HCT116 (cell line): ENCODE results near the gene KNDC1. TPM values are rescaled to one million over a fixed set of nuclear protein-coding genes. Genes with fewer than 3 reads are reported as not detected.

Source experiments
- ATAC-seq: fragments of 200-7000 bp; cut with Tn5 transposase; 2 replicates; pipeline ENCODE4 v1.9.1; 2020; ENCODE audit warnings: mild to moderate bottlenecking, moderate library complexity
- BruUV-seq: library from RNA; stranded (reverse); fragments of 400-500 nt; replicated peaks from 2 replicates; lab custom pipeline; 2021; lab: Mats Ljungman, UMichigan
- CTCF ChIA-PET: fragments of 300-600 bp; sonication (Branson Sonifier 250); formaldehyde crosslinking; loops from one replicate; lab custom pipeline; 2021; ENCODE audit warnings: antibody characterized with exemption; lab: Charles Lee
- POLR2A ChIA-PET: fragments of 300-600, 350-600 bp; sonication (Branson Sonifier 250); formaldehyde crosslinking; loops from one replicate; lab custom pipeline; 2021; ENCODE audit warnings: antibody characterized with exemption; lab: Charles Lee
- RAD21 ChIA-PET, 2 experiments: fragments of 300-600 bp; sonication (Branson Sonifier 250); formaldehyde crosslinking; loops; one replicate each; lab custom pipeline; 2023; ENCODE audit warnings: low total read pairs in 2 of 2; ENCODE audit not compliant: uncharacterized antibody in 2 of 2, unreplicated experiment in 2 of 2, low non-redundant PET in 1 of 2; lab: Charles Lee
- DNase-seq: peaks from one replicate; pipeline ENCODE4 v3.0.0-alpha.2; 2010; ENCODE audit warnings: low read depth, low spot score
- H2AFZ ChIP-seq: fragments of 200-600 bp; shearing (Covaris generic), sonication (generic); 2 replicates; pipeline ENCODE4 v1.6.1; 2017; ENCODE audit warnings: low read depth, mixed run types, mixed read lengths, antibody characterized with exemption, low read length; ENCODE audit not compliant: poor library complexity, severe bottlenecking
- H3K27ac ChIP-seq: 2 replicates; pipeline ENCODE4 v1.5.1; 2012; ENCODE audit warnings: low read depth, low read length
- H3K27me3 ChIP-seq: fragments of 200-600 bp; sonication (generic); 2 replicates; pipeline ENCODE4 v1.6.1; 2016; ENCODE audit warnings: mixed run types, low read length, mixed read lengths; ENCODE audit not compliant: insufficient read depth
- H3K36me3 ChIP-seq, 2 experiments: fragments of 200-500 bp in 1 of 2; fragments of 200-600 bp in 1 of 2; sonication (Bioruptor generic) in 1 of 2; sonication (generic) in 1 of 2; 2 replicates each; pipeline versions ENCODE4 v1.5.1 to v1.6.1; 2014 to 2016; ENCODE audit warnings: low read length in 2 of 2, inconsistent platforms in 1 of 2, mixed read lengths in 1 of 2, mixed run types in 1 of 2; ENCODE audit not compliant: insufficient read depth in 2 of 2, control insufficient read depth in 1 of 2
- H3K4me1 ChIP-seq, 2 experiments: fragments of 200-600 bp in 1 of 2; sonication (generic) in 1 of 2; 2 replicates each; pipeline versions ENCODE4 v1.5.1 to v1.6.1; 2012 to 2017; ENCODE audit warnings: low read length in 2 of 2, inconsistent platforms in 1 of 2, mild to moderate bottlenecking in 1 of 2, mixed read lengths in 1 of 2, mixed run types in 1 of 2, moderate library complexity in 1 of 2; ENCODE audit not compliant: insufficient read depth in 2 of 2, control insufficient read depth in 1 of 2
- H3K4me2 ChIP-seq: fragments of 200-600 bp; sonication (generic); 2 replicates; pipeline ENCODE4 v1.6.1; 2017; ENCODE audit warnings: mixed run types, low read length, mixed read lengths
- H3K4me3 ChIP-seq, 2 experiments: fragments of 200-600 bp in 1 of 2; sonication (generic) in 1 of 2; replicated peaks in 1 of 2; 2 replicates each; pipeline ENCODE4 v1.5.1; 2011 to 2016; ENCODE audit warnings: low read length in 2 of 2, control low read depth in 1 of 2, low read depth in 1 of 2, mild to moderate bottlenecking in 1 of 2, mixed read lengths in 1 of 2, mixed run types in 1 of 2
- H3K79me2 ChIP-seq: fragments of 200-600 bp; sonication (generic); 2 replicates; pipeline ENCODE4 v1.6.1; 2017; ENCODE audit warnings: mild to moderate bottlenecking, mixed run types, low read length, moderate library complexity, mixed read lengths; ENCODE audit not compliant: insufficient read depth
- H3K9ac ChIP-seq: fragments of 200-600 bp; sonication (generic); 2 replicates; pipeline ENCODE4 v1.6.1; 2016; ENCODE audit warnings: low read length, mixed read lengths
- H3K9me2 ChIP-seq: fragments of 200-600 bp; sonication (generic), shearing (Covaris generic); 2 replicates; pipeline ENCODE4 v1.6.1; 2017; ENCODE audit warnings: mixed run types, mild to moderate bottlenecking, moderate library complexity; ENCODE audit not compliant: insufficient read depth
- H3K9me3 ChIP-seq, 2 experiments: fragments of 200-500 bp in 1 of 2; fragments of 200-600 bp in 1 of 2; sonication (Bioruptor generic) in 1 of 2; sonication (generic) in 1 of 2; 2 replicates each; pipeline ENCODE4 v1.6.1; 2014 to 2017; ENCODE audit warnings: low read length in 2 of 2, mixed read lengths in 2 of 2, inconsistent platforms in 1 of 2, low read depth in 1 of 2, mild to moderate bottlenecking in 1 of 2, mixed run types in 1 of 2, moderate library complexity in 1 of 2; ENCODE audit not compliant: control insufficient read depth in 1 of 2, insufficient read depth in 1 of 2
- H4K20me1 ChIP-seq: fragments of 200-600 bp; sonication (generic), shearing (Covaris generic); 2 replicates; pipeline ENCODE4 v1.6.1; 2017; ENCODE audit warnings: mixed run types, mild to moderate bottlenecking, moderate library complexity; ENCODE audit not compliant: insufficient read depth
- ATF3 ChIP-seq: IDR thresholded peaks from 2 replicates; pipeline ENCODE4 v1.6.1; 2012
- CBX3 ChIP-seq: IDR thresholded peaks from 2 replicates; pipeline ENCODE4 v1.6.1; 2012; ENCODE audit warnings: low read depth
- CEBPB ChIP-seq: IDR thresholded peaks from 2 replicates; pipeline ENCODE4 v1.6.1; 2012; ENCODE audit warnings: low read depth
- CTCF ChIP-seq, 3 experiments: fragments of 200-600 bp in 1 of 3; sonication (generic) in 1 of 3; IDR thresholded peaks in 2 of 3; conservative IDR thresholded peaks in 1 of 3; 2 replicates each; pipeline ENCODE4 v1.5.1; 2012 to 2017; ENCODE audit warnings: low read depth in 2 of 3, low read length in 2 of 3, antibody characterized with exemption in 1 of 3, borderline replicate concordance in 1 of 3, control low read depth in 1 of 3, mild to moderate bottlenecking in 1 of 3, mixed read lengths in 1 of 3, mixed run types in 1 of 3, moderate library complexity in 1 of 3; ENCODE audit not compliant: insufficient read depth in 1 of 3
- ELF1 ChIP-seq: IDR thresholded peaks from 2 replicates; pipeline ENCODE4 v1.6.1; 2012; ENCODE audit warnings: low read depth, borderline replicate concordance
- EZH2 ChIP-seq: fragments of 200-600 bp; sonication (generic); IDR thresholded peaks from 2 replicates; pipeline ENCODE4 v1.6.1; 2017; ENCODE audit warnings: antibody characterized with exemption, mixed run types
- FOSL1 ChIP-seq: IDR thresholded peaks from 2 replicates; pipeline ENCODE4 v1.6.1; 2012; ENCODE audit warnings: low read depth
- POLR2A ChIP-seq: IDR thresholded peaks from 2 replicates; pipeline ENCODE4 v1.7.0; 2011; ENCODE audit warnings: borderline replicate concordance; ENCODE audit not compliant: insufficient read depth, insufficient read length; ENCODE audit errors: extremely low read depth
- POLR2AphosphoS5 ChIP-seq: IDR thresholded peaks from 2 replicates; pipeline ENCODE4 v1.6.1; 2011; ENCODE audit warnings: mild to moderate bottlenecking, low read depth, low read length, moderate library complexity
- RAD21 ChIP-seq: IDR thresholded peaks from 2 replicates; pipeline ENCODE4 v1.6.1; 2012; ENCODE audit warnings: low read depth, mild to moderate bottlenecking
- SP1 ChIP-seq: IDR thresholded peaks from 2 replicates; pipeline ENCODE4 v1.6.1; 2012; ENCODE audit warnings: low read depth
- TCF7L2 ChIP-seq: IDR thresholded peaks from 2 replicates; pipeline ENCODE4 v1.7.0; 2011; ENCODE audit warnings: borderline replicate concordance, inconsistent platforms; ENCODE audit not compliant: insufficient read depth, insufficient read length; ENCODE audit errors: extremely low read depth
- ZBTB33 ChIP-seq: IDR thresholded peaks from 2 replicates; pipeline ENCODE4 v1.6.1; 2011; ENCODE audit warnings: mild to moderate bottlenecking, low read length, moderate library complexity; ENCODE audit not compliant: insufficient replicate concordance; ENCODE audit errors: extremely low read depth
- intact Hi-C: fragments of 100-400 bp; cut with micrococcal nuclease; formaldehyde crosslinking; loops from 2 replicates; pipeline ENCODE4 v1.10.0; 2022
- total RNA-seq: library from RNA; stranded (reverse); gene quantifications from one replicate; pipeline ENCODE4 v1.2.1, GENCODE V29; 2021; ENCODE audit not compliant: unreplicated experiment

Gene KNDC1
- total RNA-seq, 1 experiment from 2014 or later = 3.6 TPM

- no TSS peak for BruUV-seq
- TF ChIP-seq ELF1 (no peak), ZBTB33 (no peak), SP1 (no peak), TCF7L2 (no peak), ATF3 (no peak), POLR2A (no peak), FOSL1 (no peak), POLR2AphosphoS5 (no peak), CBX3 (no peak), EZH2 (no peak), CEBPB (no peak), RAD21 (no peak), CTCF (IDR thresholded peaks at IDR 0.05 in 2 of 3, conservative IDR thresholded peaks at IDR 0.05 in 1 of 3; ENCODE audit: borderline replicate concordance in 1 of 3, insufficient read depth in 1 of 3, low read depth in 2 of 3, low read length in 2 of 3) (no peak)
- TF ChIP-seq, all 23 proteins: peak for 0
- Histone ChIP-seq H3K9ac (no peak overlapping the region), H3K4me2 (no peak overlapping the region), H3K4me3 (no peak overlapping the region), H3K9me2 (no peaks in the 10 kb centered on the region), H3K79me2 (no peaks in the 10 kb centered on the region), H2AFZ (no peak overlapping the region), H3K4me1 (no peaks in the 10 kb centered on the region), H3K27ac (no peak overlapping the region), H3K27me3 (no peaks in the 10 kb centered on the region), H4K20me1 (no peaks in the 10 kb centered on the region), H3K9me3 (no peaks in the 10 kb centered on the region; a peak in 1 of 4 replicates), H3K36me3 (no peaks in the 10 kb centered on the region)
- ChIA-PET RAD21 (no interaction called here), CTCF (no interaction called here), POLR2A (no interaction called here)
- intact Hi-C loops = no loop called here
- no peak for DNase-seq
- ATAC-seq = no peak
These were observed 21.1 kb downstream of the KNDC1 start for GRCh38 chr10:133180965-133181639.
